Body of pancreas (tissue), 4 donors: Measurements from ENCODE around the gene OR4D1.

Source experiments
- CTCF ChIP-seq, 7 experiments: fragments of 450-650 bp in 4 of 7; fragments of 200-600 bp in 3 of 7; sonication (generic) in 3 of 7; IDR thresholded peaks; one replicate each; pipeline ENCODE4 v1.5.1; 2016 to 2019; ENCODE audit warnings: antibody characterized with exemption in 7 of 7
- POLR2A ChIP-seq, 3 donors: fragments of 450-650 bp; IDR thresholded peaks; one replicate each; pipeline ENCODE4 v1.6.1; 2016; ENCODE audit warnings: antibody characterized with exemption in 3 of 3, mild to moderate bottlenecking in 2 of 3

GRCh38 chr17:58100506-58100905, 47.7 kb upstream of the OR4D1 start:
- TF ChIP-seq CTCF (IDR thresholded peaks at IDR 0.05) (no peak), POLR2A (IDR thresholded peaks at IDR 0.05) (no peak)
